Psoas muscle (tissue), 8 donors: ENCODE results near the gene TWF1. TPM values are rescaled to one million over a fixed set of nuclear protein-coding genes. Genes with fewer than 3 reads are reported as not detected.

Experiments
- ATAC-seq, 4 donors: fragments of 200-7000 bp; cut with Tn5 transposase; one replicate each; pipeline ENCODE4 v1.9.1; 2020; ENCODE audit warnings: moderate library complexity in 3 of 4, mild to moderate bottlenecking in 2 of 4
- DNase-seq, 2 donors: peaks; one replicate each; pipeline ENCODE4 v3.0.0-alpha.2; 2020
- H3K27ac ChIP-seq: fragments of 200-600 bp; one replicate; pipeline ENCODE4 v1.8.0; 2022
- H3K27me3 ChIP-seq, 3 donors: fragments of 200-600 bp in 1 of 3; one replicate each; pipeline versions ENCODE4 v1.6.1 to v1.8.0; 2013 to 2022; ENCODE audit warnings: low read length in 2 of 3, mild to moderate bottlenecking in 2 of 3, moderate library complexity in 1 of 3; ENCODE audit not compliant: insufficient read depth in 3 of 3
- H3K36me3 ChIP-seq, 2 donors: fragments of 200-600 bp in 1 of 2; one replicate each; pipeline versions ENCODE4 v1.6.1 to v1.8.0; 2013 to 2022; ENCODE audit warnings: low read depth in 1 of 2, mild to moderate bottlenecking in 1 of 2, moderate library complexity in 1 of 2; ENCODE audit not compliant: insufficient read depth in 1 of 2
- H3K4me1 ChIP-seq: fragments of 200-600 bp; one replicate; pipeline ENCODE4 v1.8.0; 2022
- H3K4me3 ChIP-seq: fragments of 200-600 bp; one replicate; pipeline ENCODE4 v1.8.0; 2022; ENCODE audit warnings: mild to moderate bottlenecking
- H3K9me3 ChIP-seq: fragments of 200-600 bp; one replicate; pipeline ENCODE4 v1.8.0; 2022
- whole genome bisulfite sequencing, 3 donors: extraction: QIAGEN DNeasy Blood & Tissue Kit; methylation state at CpG; one replicate each; pipeline versions ENCODE4 v1.1.6 to v1.1.7; 2013; 5-methylcytosine and 5-hydroxymethylcytosine counted together
- intact Hi-C, 2 donors: fragments of 100-400 bp; cut with DNase I; formaldehyde crosslinking; loops; one replicate each; pipeline versions ENCODE4 v1.11.0 to v1.14.2; 2022
- polyA plus RNA-seq, 3 donors: library from polyadenylated mRNA; stranded (reverse); fragments of 200-250 nt; gene quantifications; one replicate each; pipeline ENCODE4 v1.2.3, GENCODE V29; 2013
- total RNA-seq, 4 donors: library from RNA; stranded (reverse); fragmentation: NEBNext Ultra II Directional in 2 of 4; extraction: Animal tissue kit (Norgen Biotek cat#: 25700) in 2 of 4; gene quantifications; one replicate each; pipeline versions ENCODE4 v1.2.1 to v1.2.4, GENCODE V29; 2021 to 2023
- TF ChIP-seq, protein P1 (sequence below): fragments of 200-600 bp; IDR thresholded peaks from one replicate; pipeline ENCODE4 v1.8.0; 2022; ENCODE audit warnings: antibody characterized with exemption
- donor health status: healthy with polysubstance abuse.
- donor health status: DM: no; HTN: no; CAD: no; lungs with moderate emphysema.
- donor health status: Bipolar disorder and iron deficiency.
- donor health status: healthy.
- donor health status: DM: yes; HTN: yes; CAD: no.
- donor health status: DM: no; HTN: no; CAD: no.
- donor health status: DM: no; HTN: no; CAD: no.
- donor health status: DM: yes; HTN: yes; CAD: no.

TWF1 gene
- total and polyA plus RNA-seq, 7 donors: 5.8 to 12.7 (median 9.6) TPM

DNA sequence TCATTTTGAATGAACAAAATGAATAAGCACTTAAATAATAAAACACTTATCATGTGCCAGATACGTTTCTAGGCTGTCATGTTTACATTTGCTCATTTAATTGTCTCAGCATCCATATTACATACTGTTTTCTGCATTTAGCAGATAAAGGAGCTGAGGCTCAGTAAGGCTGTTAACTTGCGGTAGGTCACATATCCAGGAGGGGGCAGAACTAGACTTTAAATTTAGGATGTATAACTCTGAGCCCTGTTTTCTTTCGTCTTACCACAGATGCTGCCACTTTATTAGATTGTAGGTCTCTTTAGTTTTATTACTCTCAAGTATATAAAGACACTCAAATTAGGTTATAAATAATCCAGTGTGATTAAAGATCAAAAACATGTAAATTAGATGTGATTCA lies 29.6 kb downstream of the TWF1 start:
- intact Hi-C loops: loop anchor here (5.0 to 10.0 kb wide), 2 partner anchors 106 to 108 kb away; no protein-coding TSS in a partner anchor
- no peak for ATAC-seq
- TF ChIP-seq, protein P1, sequence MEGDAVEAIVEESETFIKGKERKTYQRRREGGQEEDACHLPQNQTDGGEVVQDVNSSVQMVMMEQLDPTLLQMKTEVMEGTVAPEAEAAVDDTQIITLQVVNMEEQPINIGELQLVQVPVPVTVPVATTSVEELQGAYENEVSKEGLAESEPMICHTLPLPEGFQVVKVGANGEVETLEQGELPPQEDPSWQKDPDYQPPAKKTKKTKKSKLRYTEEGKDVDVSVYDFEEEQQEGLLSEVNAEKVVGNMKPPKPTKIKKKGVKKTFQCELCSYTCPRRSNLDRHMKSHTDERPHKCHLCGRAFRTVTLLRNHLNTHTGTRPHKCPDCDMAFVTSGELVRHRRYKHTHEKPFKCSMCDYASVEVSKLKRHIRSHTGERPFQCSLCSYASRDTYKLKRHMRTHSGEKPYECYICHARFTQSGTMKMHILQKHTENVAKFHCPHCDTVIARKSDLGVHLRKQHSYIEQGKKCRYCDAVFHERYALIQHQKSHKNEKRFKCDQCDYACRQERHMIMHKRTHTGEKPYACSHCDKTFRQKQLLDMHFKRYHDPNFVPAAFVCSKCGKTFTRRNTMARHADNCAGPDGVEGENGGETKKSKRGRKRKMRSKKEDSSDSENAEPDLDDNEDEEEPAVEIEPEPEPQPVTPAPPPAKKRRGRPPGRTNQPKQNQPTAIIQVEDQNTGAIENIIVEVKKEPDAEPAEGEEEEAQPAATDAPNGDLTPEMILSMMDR: peak; percentile 42
- Histone ChIP-seq H3K9me3 (no peaks in the 10 kb centered on the region), H3K27me3 (no peaks in the 10 kb centered on the region), H3K27ac (no peak overlapping the region), H3K36me3 (peaks cover 4 to 90% of the 10 kb centered on the region in 2 donors), H3K4me1 (no peaks in the 10 kb centered on the region), H3K4me3 (no peak overlapping the region)
- 56 to 62% (median 61%) methylated on average over 3 of the region's 3 CpGs for WGBS, 3 donors
- no peak for DNase-seq

GRCh38 chr12:43766291-43766690 lies 39.8 kb downstream of the TWF1 start:
- Histone ChIP-seq H3K27ac (no peak overlapping the region), H3K27me3 (no peaks in the 10 kb centered on the region), H3K4me1 (no peaks in the 10 kb centered on the region), H3K9me3 (no peaks in the 10 kb centered on the region), H3K4me3 (no peak overlapping the region), H3K36me3 (peaks cover 5 to 32% of the 10 kb centered on the region in 2 donors)
- intact Hi-C loops: loop anchor here in 1 of 2 donors (5.0 kb wide), 1 partner anchor 36 kb away; no protein-coding TSS in a partner anchor
- ATAC-seq (no peak), DNase-seq (no peak)
- TF ChIP-seq, protein P1: no peak

- H3K9me3 ChIP-seq: no peaks in the 10 kb centered on the region
Observed at GRCh38 chr12:43764528-43764927, 41.6 kb downstream of the TWF1 start.

DNA sequence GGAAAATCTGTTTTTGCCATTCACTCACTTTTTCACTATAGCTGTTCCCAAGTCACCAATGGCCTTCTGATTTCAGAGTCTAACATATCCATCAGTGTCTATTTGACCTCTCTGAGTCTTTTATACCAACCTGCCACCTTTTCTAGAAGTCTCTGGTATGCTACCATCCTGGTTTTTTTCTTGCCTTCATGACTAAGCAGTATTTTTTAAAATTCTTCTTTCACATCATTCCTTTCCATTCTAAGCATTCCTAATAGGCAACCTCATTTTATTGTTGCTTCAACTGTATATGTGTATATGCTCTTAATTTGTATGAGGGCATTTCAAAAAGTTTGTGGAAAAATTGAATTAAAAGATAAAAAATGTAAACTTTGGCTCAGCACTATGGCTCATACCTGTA lies 42.3 kb downstream of the TWF1 start:
- H3K4me3 ChIP-seq: no peak overlapping the region
- intact Hi-C loops: no loop called here
- peaks cover 16% of the 10 kb centered on the region for H3K4me1 ChIP-seq
- DNase-seq: no peak
- H3K27ac ChIP-seq: no peak overlapping the region
- no peaks in the 10 kb centered on the region for H3K9me3 ChIP-seq
- no peaks in the 10 kb centered on the region for H3K27me3 ChIP-seq
- TF ChIP-seq, protein P1: no peak
- no peak for ATAC-seq
- H3K36me3 ChIP-seq: peaks cover 0 to 9% of the 10 kb centered on the region in 2 donors

More at GRCh38 chr12:43764528-43764927, 41.6 kb downstream of the TWF1 start:
- Histone ChIP-seq H3K27me3 (no peaks in the 10 kb centered on the region), H3K27ac (no peak overlapping the region), H3K4me1 (peaks cover 16% of the 10 kb centered on the region), H3K4me3 (no peak overlapping the region), H3K36me3 (peaks cover 0 to 16% of the 10 kb centered on the region in 2 donors)
- TF ChIP-seq, protein P1: no peak
- intact Hi-C loops: no loop called here
- ATAC-seq (no peak), DNase-seq (no peak)

DNA sequence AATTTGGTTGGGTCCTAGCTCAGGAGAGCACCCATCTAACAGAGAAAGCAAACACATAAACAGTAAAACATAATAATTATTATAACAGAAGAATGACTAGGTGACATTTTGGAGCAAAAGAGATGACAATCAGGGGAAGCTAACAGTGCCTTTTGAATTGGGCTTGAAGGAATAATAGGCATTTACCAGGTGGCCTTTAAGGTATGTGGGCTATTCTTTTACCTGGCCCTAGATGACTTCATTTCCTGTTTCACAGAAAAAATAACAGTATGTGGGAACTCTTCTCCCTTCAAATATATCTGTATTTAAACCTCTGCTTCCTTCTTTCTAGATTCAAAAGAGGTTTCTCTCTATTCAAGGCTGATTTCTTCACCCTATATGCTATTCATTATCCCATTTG lies 43.5 kb downstream of the TWF1 start:
- no peaks in the 10 kb centered on the region for H3K36me3 ChIP-seq
- intact Hi-C loops: no loop called here
- H3K27ac ChIP-seq: no peak overlapping the region
- TF ChIP-seq, protein P1: no peak
- no peak for DNase-seq
- H3K9me3 ChIP-seq: no peaks in the 10 kb centered on the region
- ATAC-seq: no peak
- no peaks in the 10 kb centered on the region for H3K27me3 ChIP-seq
- no peak overlapping the region for H3K4me3 ChIP-seq
- peaks cover 21% of the 10 kb centered on the region for H3K4me1 ChIP-seq
